RWPE2 (cell line): ENCODE data around the gene TBC1D5.

ENCODE experiments used
- ATAC-seq: fragments of 200-7000 bp; cut with Tn5 transposase; 3 replicates; pipeline ENCODE4 v1.9.1; 2021; ENCODE audit warnings: low read depth
- DNase-seq: peaks from one replicate; pipeline ENCODE4 v3.0.0-alpha.2; 2020; ENCODE audit warnings: low spot score
- H3K27ac ChIP-seq: fragments of 450-650 bp; 2 replicates; pipeline ENCODE4 v1.5.1; 2017; ENCODE audit warnings: mild to moderate bottlenecking; ENCODE audit not compliant: poor library complexity, severe bottlenecking
- H3K27me3 ChIP-seq: fragments of 250-450 bp; sonication (Bioruptor Pico); 2 replicates; pipeline ENCODE4 v1.5.1; 2021; ENCODE audit warnings: mild to moderate bottlenecking, moderate library complexity; ENCODE audit not compliant: insufficient read depth, poor library complexity, severe bottlenecking
- H3K36me3 ChIP-seq: fragments of 250-450 bp; sonication (Bioruptor Pico); 2 replicates; pipeline ENCODE4 v1.5.1; 2020; ENCODE audit warnings: low read depth, mild to moderate bottlenecking, moderate library complexity
- H3K4me1 ChIP-seq: fragments of 250-450 bp; sonication (Bioruptor Pico); 2 replicates; pipeline ENCODE4 v1.5.1; 2021; ENCODE audit warnings: mild to moderate bottlenecking, moderate library complexity; ENCODE audit not compliant: insufficient read depth, poor library complexity, severe bottlenecking
- H3K4me3 ChIP-seq: fragments of 250-450 bp; sonication (Bioruptor Pico); 2 replicates; pipeline ENCODE4 v1.5.1; 2021; ENCODE audit warnings: mild to moderate bottlenecking, moderate library complexity; ENCODE audit not compliant: severe bottlenecking
- H3K9me3 ChIP-seq: fragments of 250-450 bp; sonication (Bioruptor Pico); 2 replicates; pipeline ENCODE4 v1.5.1; 2021; ENCODE audit warnings: mild to moderate bottlenecking, moderate library complexity; ENCODE audit not compliant: severe bottlenecking
- TF ChIP-seq, protein P1 (sequence below): fragments of 450-650 bp; IDR thresholded peaks from one replicate; pipeline ENCODE4 v1.5.1; 2017; ENCODE audit warnings: mild to moderate bottlenecking, moderate library complexity; ENCODE audit not compliant: poor library complexity, severe bottlenecking

TBC1D5 gene

GRCh38 chr3:17288839-17289399 is 453.5 kb downstream of the TBC1D5 start:
- ATAC-seq (no peak), DNase-seq (peak; percentile 42)
- Histone ChIP-seq H3K27ac (no peak overlapping the region), H3K4me1 (no peaks in the 10 kb centered on the region), H3K4me3 (no peak overlapping the region), H3K36me3 (no peaks in the 10 kb centered on the region), H3K27me3 (no peaks in the 10 kb centered on the region), H3K9me3 (no peaks in the 10 kb centered on the region)
- TF ChIP-seq, protein P1, sequence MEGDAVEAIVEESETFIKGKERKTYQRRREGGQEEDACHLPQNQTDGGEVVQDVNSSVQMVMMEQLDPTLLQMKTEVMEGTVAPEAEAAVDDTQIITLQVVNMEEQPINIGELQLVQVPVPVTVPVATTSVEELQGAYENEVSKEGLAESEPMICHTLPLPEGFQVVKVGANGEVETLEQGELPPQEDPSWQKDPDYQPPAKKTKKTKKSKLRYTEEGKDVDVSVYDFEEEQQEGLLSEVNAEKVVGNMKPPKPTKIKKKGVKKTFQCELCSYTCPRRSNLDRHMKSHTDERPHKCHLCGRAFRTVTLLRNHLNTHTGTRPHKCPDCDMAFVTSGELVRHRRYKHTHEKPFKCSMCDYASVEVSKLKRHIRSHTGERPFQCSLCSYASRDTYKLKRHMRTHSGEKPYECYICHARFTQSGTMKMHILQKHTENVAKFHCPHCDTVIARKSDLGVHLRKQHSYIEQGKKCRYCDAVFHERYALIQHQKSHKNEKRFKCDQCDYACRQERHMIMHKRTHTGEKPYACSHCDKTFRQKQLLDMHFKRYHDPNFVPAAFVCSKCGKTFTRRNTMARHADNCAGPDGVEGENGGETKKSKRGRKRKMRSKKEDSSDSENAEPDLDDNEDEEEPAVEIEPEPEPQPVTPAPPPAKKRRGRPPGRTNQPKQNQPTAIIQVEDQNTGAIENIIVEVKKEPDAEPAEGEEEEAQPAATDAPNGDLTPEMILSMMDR: no peak

GRCh38 chr3:17287006-17287689 is 455.3 kb downstream of the TBC1D5 start:
- Histone ChIP-seq H3K9me3 (no peaks in the 10 kb centered on the region), H3K27me3 (no peaks in the 10 kb centered on the region), H3K27ac (no peak overlapping the region), H3K4me3 (no peak overlapping the region), H3K4me1 (no peaks in the 10 kb centered on the region), H3K36me3 (no peaks in the 10 kb centered on the region)
- DNase-seq: no peak
- ATAC-seq: no peak
- TF ChIP-seq, protein P1: no peak

GRCh38 chr3:17278006-17278405 is 464.4 kb downstream of the TBC1D5 start:
- H3K9me3 ChIP-seq: no peaks in the 10 kb centered on the region
- no peaks in the 10 kb centered on the region for H3K4me1 ChIP-seq
- TF ChIP-seq, protein P1: no peak
- H3K4me3 ChIP-seq: no peak overlapping the region
- DNase-seq: no peak
- H3K27me3 ChIP-seq: no peaks in the 10 kb centered on the region
- no peak for ATAC-seq
- no peaks in the 10 kb centered on the region for H3K36me3 ChIP-seq
- H3K27ac ChIP-seq: no peak overlapping the region

DNA sequence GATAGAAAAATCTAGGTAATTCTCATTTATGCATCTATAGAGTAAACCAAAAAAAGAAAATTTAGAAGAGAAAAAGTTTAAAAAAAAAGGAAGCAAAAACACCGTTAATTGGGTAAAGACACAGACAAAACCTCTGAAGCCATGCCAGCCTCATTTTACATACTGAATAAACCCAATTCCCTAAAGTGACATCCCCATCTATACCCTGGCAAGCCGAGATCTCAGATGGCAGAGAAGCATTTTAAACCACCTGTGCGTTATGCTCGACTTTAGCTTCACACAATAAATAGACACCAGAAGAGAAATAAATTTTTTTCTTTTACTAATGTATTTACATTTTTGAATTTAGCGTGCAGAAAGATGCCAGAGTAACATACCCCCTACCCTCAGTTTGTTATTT is 475.6 kb downstream of the TBC1D5 start:
- no peak for DNase-seq
- Histone ChIP-seq H3K4me3 (no peak overlapping the region), H3K36me3 (no peaks in the 10 kb centered on the region), H3K4me1 (no peaks in the 10 kb centered on the region), H3K9me3 (no peaks in the 10 kb centered on the region), H3K27ac (no peak overlapping the region), H3K27me3 (no peaks in the 10 kb centered on the region)
- TF ChIP-seq, protein P1: no peak
- ATAC-seq: no peak
